Stomach (tissue), 9 donors: ENCODE data around the gene CELF4. TPM values are rescaled to one million over a fixed set of nuclear protein-coding genes. Genes with fewer than 3 reads are reported as not detected.

Source experiments
- DNase-seq, 2 donors: peaks; one replicate each; pipeline versions ENCODE4 v3.0.0 to v3.0.0-alpha.2; 2013 to 2019
- H3K27ac ChIP-seq, 5 donors: fragments of 200-600 bp in 4 of 5; sonication (generic) in 4 of 5; one replicate each; pipeline ENCODE4 v1.5.1; 2013 to 2019; ENCODE audit warnings: mild to moderate bottlenecking in 1 of 5, moderate library complexity in 1 of 5
- H3K27me3 ChIP-seq, 3 donors: fragments of 200-600 bp; sonication (generic); one replicate each; pipeline ENCODE4 v1.5.1; 2017 to 2019; ENCODE audit warnings: mixed run types in 1 of 3
- H3K36me3 ChIP-seq, 4 donors: fragments of 200-600 bp; sonication (generic); 1 replicate in 3 of 4; 2 replicates in 1 of 4; pipeline ENCODE4 v1.5.1; 2016 to 2019
- H3K4me1 ChIP-seq, 4 donors: fragments of 200-600 bp; sonication (generic); one replicate each; pipeline ENCODE4 v1.5.1; 2016 to 2019
- H3K4me3 ChIP-seq, 4 donors: fragments of 200-600 bp; sonication (generic) in 3 of 4; one replicate each; pipeline ENCODE4 v1.5.1; 2016 to 2019; ENCODE audit warnings: mild to moderate bottlenecking in 1 of 4
- H3K9me3 ChIP-seq, 4 donors: fragments of 200-600 bp; sonication (generic); one replicate each; pipeline ENCODE4 v1.5.1; 2016 to 2019
- EP300 ChIP-seq: sonication (generic); formaldehyde crosslinking; IDR thresholded peaks from one replicate; pipeline ENCODE4 v1.6.1; 2017; ENCODE audit warnings: antibody characterized with exemption
- POLR2A ChIP-seq, 4 donors: fragments of 450-650 bp; IDR thresholded peaks; one replicate each; pipeline ENCODE4 v1.6.1; 2016; ENCODE audit warnings: antibody characterized with exemption in 4 of 4, control low read depth in 2 of 4, mild to moderate bottlenecking in 1 of 4, moderate library complexity in 1 of 4
- POLR2AphosphoS5 ChIP-seq, 3 donors: sonication (generic); formaldehyde crosslinking; IDR thresholded peaks; one replicate each; pipeline ENCODE4 v1.6.1; 2016; ENCODE audit warnings: antibody characterized with exemption in 3 of 3
- WGBS, 5 donors: extraction: QIAGEN DNeasy Blood & Tissue Kit in 3 of 5; methylation state at CpG; one replicate each; pipeline versions ENCODE4 v1.1.5 to v1.1.7; 2013 to 2018; 5-methylcytosine and 5-hydroxymethylcytosine counted together
- intact Hi-C: fragments of 100-400 bp; cut with DNase I; formaldehyde crosslinking; loops from one replicate; pipeline ENCODE4 v1.15.1; 2023; ENCODE audit warnings: low total_unique reads
- polyA plus RNA-seq, 3 donors: library from polyadenylated mRNA; stranded (reverse); fragments of 200-250 nt; gene quantifications; one replicate each; pipeline ENCODE4 v1.2.3, GENCODE V29; 2013
- total RNA-seq, 5 donors: library from RNA; depleted of rRNA; stranded (reverse); fragments of >200 nt; gene quantifications; one replicate each; pipeline versions ENCODE4 v1.1.0 to v1.2.3, GENCODE V29; 2014 to 2016
- TF ChIP-seq, protein P1 (sequence below), 7 experiments: fragments of 450-650 bp in 4 of 7; fragments of 200-600 bp in 3 of 7; sonication (generic) in 3 of 7; IDR thresholded peaks; one replicate each; pipeline ENCODE4 v1.5.1; 2016 to 2019; ENCODE audit warnings: antibody characterized with exemption in 7 of 7, control low read depth in 2 of 7, mild to moderate bottlenecking in 1 of 7
- donor health status: healthy with polysubstance abuse.
- donor health status: Bipolar disorder and iron deficiency.
- donor health status: healthy.

The CELF4 gene
- total and polyA plus RNA-seq, 8 donors, result 0.93 to 2.4 (median 1.8) TPM; not detected in 2

DNA sequence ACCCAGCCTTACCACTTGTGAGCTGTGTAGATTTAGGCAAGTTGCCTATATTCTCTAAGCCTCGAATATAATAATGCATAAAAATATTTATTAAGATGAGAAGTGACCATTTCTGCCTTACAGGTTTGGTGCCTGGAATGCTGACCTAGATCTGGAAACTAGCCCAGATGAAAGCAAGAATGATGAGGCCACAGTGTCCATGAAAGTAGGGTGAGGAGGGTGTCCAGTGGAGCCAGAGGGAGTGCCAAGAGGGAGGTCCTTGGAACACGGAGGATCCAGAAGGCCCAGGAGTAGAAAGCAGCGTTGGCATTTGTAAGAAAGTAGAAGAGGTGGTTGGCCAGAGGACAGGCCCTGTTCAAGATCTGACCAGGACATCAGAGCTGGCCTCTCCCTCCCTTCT lies 334.3 kb downstream of the CELF4 start:
- intact Hi-C loops, result no loop called here
- no peaks in the 10 kb centered on the region for H3K36me3 ChIP-seq
- no peak overlapping the region for H3K27ac ChIP-seq
- TF ChIP-seq, protein P1, sequence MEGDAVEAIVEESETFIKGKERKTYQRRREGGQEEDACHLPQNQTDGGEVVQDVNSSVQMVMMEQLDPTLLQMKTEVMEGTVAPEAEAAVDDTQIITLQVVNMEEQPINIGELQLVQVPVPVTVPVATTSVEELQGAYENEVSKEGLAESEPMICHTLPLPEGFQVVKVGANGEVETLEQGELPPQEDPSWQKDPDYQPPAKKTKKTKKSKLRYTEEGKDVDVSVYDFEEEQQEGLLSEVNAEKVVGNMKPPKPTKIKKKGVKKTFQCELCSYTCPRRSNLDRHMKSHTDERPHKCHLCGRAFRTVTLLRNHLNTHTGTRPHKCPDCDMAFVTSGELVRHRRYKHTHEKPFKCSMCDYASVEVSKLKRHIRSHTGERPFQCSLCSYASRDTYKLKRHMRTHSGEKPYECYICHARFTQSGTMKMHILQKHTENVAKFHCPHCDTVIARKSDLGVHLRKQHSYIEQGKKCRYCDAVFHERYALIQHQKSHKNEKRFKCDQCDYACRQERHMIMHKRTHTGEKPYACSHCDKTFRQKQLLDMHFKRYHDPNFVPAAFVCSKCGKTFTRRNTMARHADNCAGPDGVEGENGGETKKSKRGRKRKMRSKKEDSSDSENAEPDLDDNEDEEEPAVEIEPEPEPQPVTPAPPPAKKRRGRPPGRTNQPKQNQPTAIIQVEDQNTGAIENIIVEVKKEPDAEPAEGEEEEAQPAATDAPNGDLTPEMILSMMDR (IDR thresholded peaks at IDR 0.05), result no peak
- TF ChIP-seq POLR2AphosphoS5 (IDR thresholded peaks at IDR 0.05) (no peak), EP300 (no peak), POLR2A (IDR thresholded peaks at IDR 0.05) (no peak)
- H3K4me1 ChIP-seq, result peaks cover 0 to 10% (median 5%) of the 10 kb centered on the region in 4 donors
- DNase-seq, result no peak
- 57 to 77% (median 70%) methylated on average over 3 of the region's 3 CpGs for WGBS, 5 donors
- no peaks in the 10 kb centered on the region for H3K9me3 ChIP-seq
- H3K4me3 ChIP-seq, result no peak overlapping the region
- H3K27me3 ChIP-seq, result no peaks in the 10 kb centered on the region

DNA sequence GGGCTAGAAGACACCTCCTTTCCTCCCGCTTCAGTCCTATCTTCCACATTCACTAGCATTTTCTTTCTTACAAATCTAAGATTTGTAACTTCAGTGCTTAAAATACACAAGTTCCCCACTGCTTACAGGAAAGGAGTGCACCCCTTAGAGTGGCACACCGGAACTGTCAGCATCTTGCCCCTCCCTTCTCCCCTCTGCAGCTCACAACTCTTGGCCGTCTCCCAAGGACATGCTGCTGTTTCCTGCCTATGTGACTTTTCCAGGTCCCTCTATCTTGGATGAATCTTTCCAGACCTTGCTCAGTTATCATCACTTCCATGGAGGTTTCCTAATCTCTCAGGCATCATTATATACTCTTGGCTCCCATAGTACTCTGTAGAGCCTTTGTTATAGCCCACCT lies 334.8 kb downstream of the CELF4 start:
- Histone ChIP-seq H3K27ac (no peak overlapping the region), H3K9me3 (no peaks in the 10 kb centered on the region), H3K4me3 (no peak overlapping the region), H3K4me1 (peaks cover 0 to 10% (median 5%) of the 10 kb centered on the region in 4 donors), H3K36me3 (no peaks in the 10 kb centered on the region), H3K27me3 (no peaks in the 10 kb centered on the region)
- no peak for DNase-seq
- WGBS, 5 donors, result 59 to 71% (median 66%) methylated on average over 3 of the region's 3 CpGs
- TF ChIP-seq, protein P1 (IDR thresholded peaks at IDR 0.05), result no peak
- no peak for TF ChIP-seq POLR2A (IDR thresholded peaks at IDR 0.05)
- no peak for TF ChIP-seq EP300
- no peak for TF ChIP-seq POLR2AphosphoS5 (IDR thresholded peaks at IDR 0.05)
- intact Hi-C loops, result no loop called here

DNA sequence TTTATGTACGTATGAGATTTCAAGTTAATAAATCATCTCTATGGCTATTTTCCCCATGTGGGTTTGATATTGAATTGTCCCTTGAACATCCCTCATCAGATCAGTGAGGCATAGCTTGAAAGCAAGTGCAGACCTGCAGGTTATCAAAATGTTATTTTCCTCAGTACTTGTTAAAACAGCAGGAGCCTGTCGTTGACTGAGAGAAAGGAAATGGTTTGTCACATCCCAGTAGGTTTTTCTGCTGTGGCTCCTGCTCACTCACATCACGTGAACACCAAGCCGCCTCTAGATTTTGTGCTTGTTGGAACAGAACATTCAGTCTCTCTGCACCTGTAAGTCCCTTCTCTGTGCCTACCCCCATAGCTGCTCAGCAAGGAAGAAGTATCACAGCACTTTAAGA lies 340.3 kb downstream of the CELF4 start:
- WGBS, 5 donors, result 70 to 83% (median 81%) methylated on average over 4 of the region's 4 CpGs
- no peaks in the 10 kb centered on the region for H3K27me3 ChIP-seq

DNA sequence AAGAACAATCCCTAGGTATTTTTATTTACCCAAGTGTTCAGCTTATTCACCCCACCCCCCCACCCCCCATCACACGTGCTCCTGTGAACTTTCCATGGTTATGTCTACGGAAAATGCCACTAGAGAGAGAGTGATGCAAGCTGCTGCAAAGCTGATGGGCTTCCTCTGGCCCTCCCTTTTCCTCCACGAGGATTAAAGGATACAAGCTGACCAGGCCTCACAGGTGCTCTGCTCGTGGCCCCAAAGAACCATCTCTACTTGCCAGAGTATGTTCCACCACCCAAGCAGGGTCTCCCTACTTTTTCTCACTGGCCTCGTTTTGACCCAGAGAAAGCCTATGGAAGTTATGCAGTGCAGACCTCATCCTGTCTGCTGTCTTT lies 342.6 kb downstream of the CELF4 start:
- DNase-seq, result no peak
- intact Hi-C loops, result no loop called here
- no peak for TF ChIP-seq POLR2AphosphoS5 (IDR thresholded peaks at IDR 0.05)
- TF ChIP-seq EP300, result no peak
- TF ChIP-seq, protein P1 (IDR thresholded peaks at IDR 0.05), result no peak
- H3K9me3 ChIP-seq, result peaks cover 0 to 8% (median 3%) of the 10 kb centered on the region in 4 donors
- peaks cover 0 to 29% (median 12%) of the 10 kb centered on the region in 4 donors for H3K36me3 ChIP-seq
- H3K4me3 ChIP-seq, result no peak overlapping the region
- H3K4me1 ChIP-seq, result no peaks in the 10 kb centered on the region
- WGBS, 5 donors, result 69 to 77% (median 75%) methylated on average over 5 of the region's 5 CpGs
- H3K27me3 ChIP-seq, result no peaks in the 10 kb centered on the region
- H3K27ac ChIP-seq, result no peak overlapping the region

More for the DNA sequence above, 340.3 kb downstream of the CELF4 start:
- Histone ChIP-seq H3K36me3 (peaks cover 0 to 20% (median 12%) of the 10 kb centered on the region in 4 donors), H3K9me3 (no peaks in the 10 kb centered on the region), H3K4me3 (no peak overlapping the region), H3K27ac (no peak overlapping the region), H3K4me1 (no peaks in the 10 kb centered on the region)
- DNase-seq, result no peak
- intact Hi-C loops, result no loop called here
- TF ChIP-seq POLR2AphosphoS5 (IDR thresholded peaks at IDR 0.05), result no peak
- TF ChIP-seq, protein P1 (IDR thresholded peaks at IDR 0.05), result no peak
- TF ChIP-seq EP300, result no peak
- TF ChIP-seq POLR2A (IDR thresholded peaks at IDR 0.05), result no peak
